ENCODE data around the gene PLCG1.

The PLCG1 gene

DNA sequence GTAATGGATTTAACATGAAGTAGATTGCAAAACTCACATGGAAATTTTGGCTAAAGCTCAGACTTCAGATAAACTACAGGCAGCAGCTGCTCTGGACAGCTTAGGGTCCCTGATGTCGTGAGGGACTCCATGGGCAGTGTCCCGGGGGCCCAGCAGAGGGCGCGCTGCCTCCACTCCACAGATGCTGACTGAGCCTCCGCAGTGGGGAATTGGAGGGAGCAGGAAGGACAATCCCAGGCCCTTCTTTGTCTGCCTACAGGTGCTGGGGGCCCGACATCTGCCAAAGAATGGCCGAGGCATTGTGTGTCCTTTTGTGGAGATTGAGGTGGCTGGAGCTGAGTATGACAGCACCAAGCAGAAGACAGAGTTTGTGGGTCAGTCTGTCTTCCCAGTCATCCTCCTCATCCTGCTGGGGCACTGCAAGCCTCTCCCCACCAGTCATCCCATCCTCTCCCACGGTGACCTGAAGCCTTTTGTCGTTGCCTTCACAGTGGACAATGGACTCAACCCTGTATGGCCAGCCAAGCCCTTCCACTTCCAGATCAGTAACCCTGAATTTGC lies 35.9 kb downstream of the PLCG1 start:
- Histone ChIP-seq H3K4me1 (ENCODE audit: control insufficient read depth, insufficient read depth, low read length) (peaks cover 2% of the 10 kb centered on the region), H3K4me3 (ENCODE audit: low read depth, low read length) (no peak overlapping the region), H3K36me3 (ENCODE audit: control insufficient read depth, insufficient read depth, low read length) (peaks cover 74% of the 10 kb centered on the region), H3K27me3 (ENCODE audit: control insufficient read depth, insufficient read depth, low read length) (no peaks in the 10 kb centered on the region), H3K9me3 (ENCODE audit: control insufficient read depth, insufficient read depth, low read length) (no peaks in the 10 kb centered on the region), H3K9ac (ENCODE audit: low read depth, low read length) (no peak overlapping the region)

DNA sequence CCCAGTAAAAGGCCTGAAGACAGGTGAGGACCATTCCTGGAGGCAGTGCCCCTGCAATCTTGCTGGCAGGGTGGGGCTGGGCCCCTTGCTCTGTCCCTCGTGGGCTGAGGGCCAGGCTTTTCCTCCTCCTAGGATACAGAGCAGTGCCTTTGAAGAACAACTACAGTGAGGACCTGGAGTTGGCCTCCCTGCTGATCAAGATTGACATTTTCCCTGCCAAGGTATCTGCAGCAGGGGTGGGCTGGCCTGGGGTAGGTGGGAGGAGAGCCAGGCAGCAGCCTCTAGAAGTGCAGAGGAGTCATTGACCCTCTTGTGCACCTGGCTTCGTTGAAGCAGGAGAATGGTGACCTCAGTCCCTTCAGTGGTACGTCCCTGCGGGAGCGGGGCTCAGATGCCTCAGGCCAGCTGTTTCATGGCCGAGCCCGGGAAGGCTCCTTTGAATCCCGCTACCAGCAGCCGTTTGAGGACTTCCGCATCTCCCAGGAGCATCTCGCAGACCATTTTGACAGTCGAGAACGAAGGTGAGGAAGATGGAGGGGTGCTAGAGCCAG lies 36.5 kb downstream of the PLCG1 start:
- H3K9me3 ChIP-seq (ENCODE audit: control insufficient read depth, insufficient read depth, low read length) = no peaks in the 10 kb centered on the region
- no peak overlapping the region for H3K4me3 ChIP-seq (ENCODE audit: low read depth, low read length)
- H3K4me1 ChIP-seq (ENCODE audit: control insufficient read depth, insufficient read depth, low read length) = peaks cover 2% of the 10 kb centered on the region
- no peaks in the 10 kb centered on the region for H3K27me3 ChIP-seq (ENCODE audit: control insufficient read depth, insufficient read depth, low read length)
- no peak overlapping the region for H3K9ac ChIP-seq (ENCODE audit: low read depth, low read length)
- H3K36me3 ChIP-seq (ENCODE audit: control insufficient read depth, insufficient read depth, low read length) = peaks cover 68% of the 10 kb centered on the region

DNA sequence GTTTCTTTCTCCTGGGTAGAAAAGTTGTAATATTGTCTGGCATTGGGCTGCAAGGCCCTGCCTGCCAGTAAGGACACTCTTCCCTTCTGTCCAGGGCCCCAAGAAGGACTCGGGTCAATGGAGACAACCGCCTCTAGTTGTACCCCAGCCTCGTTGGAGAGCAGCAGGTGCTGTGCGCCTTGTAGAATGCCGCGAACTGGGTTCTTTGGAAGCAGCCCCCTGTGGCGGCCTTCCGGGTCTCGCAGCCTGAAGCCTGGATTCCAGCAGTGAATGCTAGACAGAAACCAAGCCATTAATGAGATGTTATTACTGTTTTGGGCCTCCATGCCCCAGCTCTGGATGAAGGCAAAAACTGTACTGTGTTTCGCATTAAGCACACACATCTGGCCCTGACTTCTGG lies 37.0 kb downstream of the PLCG1 start:
- no peak overlapping the region for H3K4me3 ChIP-seq (ENCODE audit: low read depth, low read length)
- H3K9me3 ChIP-seq (ENCODE audit: control insufficient read depth, insufficient read depth, low read length) = no peaks in the 10 kb centered on the region
- no peak overlapping the region for H3K9ac ChIP-seq (ENCODE audit: low read depth, low read length)
- H3K36me3 ChIP-seq (ENCODE audit: control insufficient read depth, insufficient read depth, low read length) = peaks cover 63% of the 10 kb centered on the region
- no peaks in the 10 kb centered on the region for H3K27me3 ChIP-seq (ENCODE audit: control insufficient read depth, insufficient read depth, low read length)
- H3K4me1 ChIP-seq (ENCODE audit: control insufficient read depth, insufficient read depth, low read length) = peaks cover 2% of the 10 kb centered on the region

DNA sequence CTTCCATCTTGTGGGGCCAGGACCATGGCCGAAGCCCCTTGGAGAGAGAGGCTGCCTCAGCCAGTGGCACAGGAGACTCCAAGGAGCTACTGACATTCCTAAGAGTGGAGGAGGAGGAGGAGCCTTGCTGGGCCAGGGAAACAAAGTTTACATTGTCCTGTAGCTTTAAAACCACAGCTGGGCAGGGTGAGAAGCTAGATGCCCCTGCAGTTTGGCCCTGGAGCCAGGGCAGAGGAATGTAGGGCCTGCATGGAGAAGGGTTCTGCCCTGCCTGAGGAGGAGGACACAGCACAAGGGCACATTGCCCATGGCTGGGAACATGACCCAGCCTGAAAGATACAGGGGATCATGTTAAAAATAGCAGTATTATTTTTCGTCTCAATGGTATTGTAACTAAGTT lies 37.4 kb downstream of the PLCG1 start:
- Histone ChIP-seq H3K9me3 (ENCODE audit: control insufficient read depth, insufficient read depth, low read length) (no peaks in the 10 kb centered on the region), H3K9ac (ENCODE audit: low read depth, low read length) (no peak overlapping the region), H3K27me3 (ENCODE audit: control insufficient read depth, insufficient read depth, low read length) (no peaks in the 10 kb centered on the region), H3K4me3 (ENCODE audit: low read depth, low read length) (no peak overlapping the region), H3K36me3 (ENCODE audit: control insufficient read depth, insufficient read depth, low read length) (peaks cover 58% of the 10 kb centered on the region), H3K4me1 (ENCODE audit: control insufficient read depth, insufficient read depth, low read length) (peaks cover 2% of the 10 kb centered on the region)

DNA sequence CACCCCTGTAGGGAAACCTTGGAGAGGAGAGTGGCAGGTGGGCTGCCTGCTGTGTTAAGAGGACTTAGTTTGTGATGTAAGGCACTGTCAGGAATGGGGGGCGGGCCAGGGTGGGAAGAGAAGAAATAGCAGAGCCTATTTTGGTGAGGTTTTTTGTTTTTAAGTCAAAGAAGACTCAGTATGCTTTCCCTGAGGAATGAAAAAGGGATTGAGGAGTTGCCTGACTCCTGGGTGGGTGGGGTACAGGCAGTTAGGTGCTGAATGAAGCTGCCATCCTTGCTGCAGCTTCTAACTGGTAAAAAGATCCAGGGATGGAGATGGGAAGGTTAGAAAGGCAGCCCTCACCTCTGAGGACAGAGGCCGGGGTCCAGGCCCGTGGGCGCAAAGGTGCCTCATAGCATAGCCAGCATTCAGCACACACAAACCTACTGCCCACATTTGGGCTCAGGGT lies 37.9 kb downstream of the PLCG1 start:
- Histone ChIP-seq H3K9me3 (ENCODE audit: control insufficient read depth, insufficient read depth, low read length) (no peaks in the 10 kb centered on the region), H3K27me3 (ENCODE audit: control insufficient read depth, insufficient read depth, low read length) (no peaks in the 10 kb centered on the region), H3K36me3 (ENCODE audit: control insufficient read depth, insufficient read depth, low read length) (peaks cover 54% of the 10 kb centered on the region), H3K4me1 (ENCODE audit: control insufficient read depth, insufficient read depth, low read length) (peaks cover 2% of the 10 kb centered on the region), H3K9ac (ENCODE audit: low read depth, low read length) (no peak overlapping the region), H3K4me3 (ENCODE audit: low read depth, low read length) (no peak overlapping the region)

DNA sequence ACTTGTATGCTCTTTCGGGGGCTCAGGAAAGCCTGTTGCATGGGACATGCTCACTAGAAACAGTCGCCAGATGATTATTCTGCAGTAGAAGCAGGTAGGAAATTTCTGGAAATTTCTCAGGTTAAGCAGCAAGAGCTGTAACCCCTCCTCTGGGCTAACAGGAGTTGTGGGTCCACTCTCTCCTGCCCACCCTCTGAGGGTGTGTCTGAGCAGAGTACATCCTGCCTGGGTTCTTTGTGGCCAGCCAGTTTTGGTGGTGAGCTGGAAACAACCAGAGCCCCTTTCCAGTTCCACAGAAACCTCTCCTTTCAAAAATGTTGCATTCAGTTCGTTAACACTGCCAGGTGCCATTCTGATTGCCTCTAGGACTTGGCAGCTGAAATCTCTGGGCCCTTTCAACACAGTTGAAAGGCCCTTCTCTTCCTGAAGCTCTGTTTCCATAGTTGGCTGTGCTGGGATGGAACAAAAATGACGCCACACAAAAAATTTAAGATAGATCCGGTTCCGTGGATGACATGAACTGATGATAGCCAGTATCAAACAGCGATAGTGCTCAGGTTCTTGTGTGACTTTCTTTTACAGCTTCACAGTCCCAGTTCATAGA lies 38.5 kb downstream of the PLCG1 start:
- Histone ChIP-seq H3K27me3 (ENCODE audit: control insufficient read depth, insufficient read depth, low read length) (no peaks in the 10 kb centered on the region), H3K4me3 (ENCODE audit: low read depth, low read length) (no peak overlapping the region), H3K4me1 (ENCODE audit: control insufficient read depth, insufficient read depth, low read length) (peaks cover 2% of the 10 kb centered on the region), H3K9ac (ENCODE audit: low read depth, low read length) (no peak overlapping the region), H3K9me3 (ENCODE audit: control insufficient read depth, insufficient read depth, low read length) (no peaks in the 10 kb centered on the region), H3K36me3 (ENCODE audit: control insufficient read depth, insufficient read depth, low read length) (peaks cover 48% of the 10 kb centered on the region)

DNA sequence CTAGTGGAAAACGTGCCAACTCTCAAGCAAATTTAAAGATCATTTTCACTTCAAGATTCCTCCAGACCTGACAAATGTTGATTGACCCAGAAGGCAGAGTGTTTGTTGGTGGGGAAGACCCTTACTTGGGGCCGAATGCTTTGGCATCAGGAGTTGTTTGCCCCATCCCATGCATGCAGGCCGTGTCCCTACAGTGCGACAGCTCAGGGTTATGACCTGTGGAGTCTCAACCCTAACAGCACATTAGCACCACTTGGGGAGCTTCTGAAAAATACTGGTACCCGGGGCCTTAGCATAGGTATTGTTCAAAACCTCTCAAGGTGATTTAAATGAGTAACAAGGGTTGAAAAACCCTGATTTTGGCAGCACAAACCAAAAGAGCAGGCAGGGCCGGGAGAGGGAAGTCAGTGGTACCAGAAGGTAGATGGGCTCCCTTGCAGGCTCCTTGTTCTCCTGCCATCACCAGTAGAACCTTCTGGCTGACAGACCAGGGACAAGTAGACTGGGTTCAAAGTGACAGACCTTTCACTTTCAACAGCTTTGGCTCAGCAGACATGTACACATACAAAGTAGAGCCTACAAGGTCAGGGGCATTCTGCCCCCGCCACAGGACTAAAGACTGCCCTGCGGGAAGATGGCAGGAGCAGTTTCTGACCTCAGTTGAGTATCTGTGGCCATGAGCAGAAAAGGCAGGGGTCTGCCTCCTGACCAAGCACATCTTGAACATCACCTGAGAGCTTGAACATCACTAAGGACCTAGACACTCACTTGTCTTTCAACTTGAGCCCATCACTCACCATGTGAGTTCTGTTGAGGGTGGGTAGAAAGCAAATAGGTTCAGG lies 39.6 kb downstream of the PLCG1 start:
- H3K27me3 ChIP-seq (ENCODE audit: control insufficient read depth, insufficient read depth, low read length) = no peaks in the 10 kb centered on the region
- no peak overlapping the region for H3K4me3 ChIP-seq (ENCODE audit: low read depth, low read length)
- H3K9me3 ChIP-seq (ENCODE audit: control insufficient read depth, insufficient read depth, low read length) = no peaks in the 10 kb centered on the region
- H3K9ac ChIP-seq (ENCODE audit: low read depth, low read length) = no peak overlapping the region
- peaks cover 2% of the 10 kb centered on the region for H3K4me1 ChIP-seq (ENCODE audit: control insufficient read depth, insufficient read depth, low read length)
- H3K36me3 ChIP-seq (ENCODE audit: control insufficient read depth, insufficient read depth, low read length) = peaks cover 42% of the 10 kb centered on the region

DNA sequence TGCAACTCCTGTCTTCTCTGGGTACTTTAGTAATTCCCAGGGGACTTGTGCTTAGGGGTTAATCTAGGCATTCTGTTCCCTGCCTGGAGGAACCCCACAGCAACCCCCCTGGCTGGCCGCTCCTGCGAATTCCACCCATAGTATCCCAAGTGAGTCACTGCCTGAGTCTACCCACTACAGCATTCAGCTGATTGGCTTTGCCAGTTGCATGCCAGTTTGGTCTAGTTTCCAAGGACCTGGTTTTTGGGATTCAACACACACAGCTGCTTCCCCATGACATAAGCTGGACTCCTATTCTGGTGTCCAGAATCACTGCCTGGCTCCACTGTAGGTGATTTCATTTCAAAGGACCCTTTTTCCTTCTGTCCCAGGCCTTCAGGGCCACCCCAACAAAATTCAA lies 40.3 kb downstream of the PLCG1 start:
- H3K9me3 ChIP-seq (ENCODE audit: control insufficient read depth, insufficient read depth, low read length) = no peaks in the 10 kb centered on the region
- peaks cover 2% of the 10 kb centered on the region for H3K4me1 ChIP-seq (ENCODE audit: control insufficient read depth, insufficient read depth, low read length)
- H3K4me3 ChIP-seq (ENCODE audit: low read depth, low read length) = no peak overlapping the region
- H3K36me3 ChIP-seq (ENCODE audit: control insufficient read depth, insufficient read depth, low read length) = peaks cover 36% of the 10 kb centered on the region
- H3K9ac ChIP-seq (ENCODE audit: low read depth, low read length) = no peak overlapping the region
- no peaks in the 10 kb centered on the region for H3K27me3 ChIP-seq (ENCODE audit: control insufficient read depth, insufficient read depth, low read length)

DNA sequence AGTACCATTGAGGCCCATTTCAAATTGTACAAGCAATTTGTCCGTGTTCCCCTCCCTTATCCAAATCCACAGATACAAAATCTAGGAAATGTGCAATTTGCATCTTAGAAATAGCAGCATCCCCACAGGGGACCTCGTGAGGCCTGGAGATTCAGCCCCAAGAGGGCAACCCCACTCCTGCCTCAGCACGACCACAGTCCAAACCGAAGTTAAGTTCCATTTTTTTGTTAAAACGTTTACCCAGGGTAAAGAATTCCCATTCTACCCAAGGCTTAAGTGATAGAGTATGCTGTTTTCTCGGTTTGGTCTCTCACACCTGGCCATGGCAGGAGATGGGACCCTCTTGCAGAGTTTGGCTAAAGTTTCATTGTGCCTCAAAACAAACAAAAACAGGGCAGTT lies 41.2 kb downstream of the PLCG1 start:
- Histone ChIP-seq H3K36me3 (ENCODE audit: control insufficient read depth, insufficient read depth, low read length) (peaks cover 27% of the 10 kb centered on the region), H3K4me3 (ENCODE audit: low read depth, low read length) (no peak overlapping the region), H3K4me1 (ENCODE audit: control insufficient read depth, insufficient read depth, low read length) (peaks cover 2% of the 10 kb centered on the region), H3K9me3 (ENCODE audit: control insufficient read depth, insufficient read depth, low read length) (no peaks in the 10 kb centered on the region), H3K9ac (ENCODE audit: low read depth, low read length) (no peak overlapping the region), H3K27me3 (ENCODE audit: control insufficient read depth, insufficient read depth, low read length) (no peaks in the 10 kb centered on the region)

DNA sequence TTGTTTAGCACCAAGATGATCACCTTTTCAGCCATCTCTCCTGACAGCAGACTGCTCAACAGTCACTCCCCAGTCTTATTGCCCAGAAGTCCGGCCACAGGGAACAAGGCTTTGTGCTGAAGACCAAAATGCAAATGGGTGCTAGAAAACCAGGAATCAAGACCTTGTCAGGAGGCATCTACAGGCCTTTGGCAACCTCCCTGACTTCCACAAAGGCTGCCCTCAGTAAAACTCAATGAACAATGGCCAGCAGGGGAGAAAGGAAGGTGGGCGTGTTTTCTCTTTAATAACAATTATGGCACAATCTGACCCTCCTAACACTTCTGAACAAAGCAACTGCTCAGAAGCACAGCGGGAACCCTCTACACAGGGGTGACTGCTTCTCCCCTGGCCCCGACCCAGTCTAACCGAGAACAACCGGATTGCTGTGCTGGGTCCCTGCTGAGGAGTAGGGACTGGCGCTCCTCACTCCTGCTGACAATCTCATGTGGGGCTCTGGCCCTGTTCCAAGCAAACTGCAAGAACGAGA lies 41.6 kb downstream of the PLCG1 start:
- H3K4me3 ChIP-seq (ENCODE audit: low read depth, low read length) = no peak overlapping the region
- peaks cover 2% of the 10 kb centered on the region for H3K4me1 ChIP-seq (ENCODE audit: control insufficient read depth, insufficient read depth, low read length)
- H3K9ac ChIP-seq (ENCODE audit: low read depth, low read length) = no peak overlapping the region
- no peaks in the 10 kb centered on the region for H3K9me3 ChIP-seq (ENCODE audit: control insufficient read depth, insufficient read depth, low read length)
- H3K36me3 ChIP-seq (ENCODE audit: control insufficient read depth, insufficient read depth, low read length) = peaks cover 23% of the 10 kb centered on the region
- H3K27me3 ChIP-seq (ENCODE audit: control insufficient read depth, insufficient read depth, low read length) = no peaks in the 10 kb centered on the region

DNA sequence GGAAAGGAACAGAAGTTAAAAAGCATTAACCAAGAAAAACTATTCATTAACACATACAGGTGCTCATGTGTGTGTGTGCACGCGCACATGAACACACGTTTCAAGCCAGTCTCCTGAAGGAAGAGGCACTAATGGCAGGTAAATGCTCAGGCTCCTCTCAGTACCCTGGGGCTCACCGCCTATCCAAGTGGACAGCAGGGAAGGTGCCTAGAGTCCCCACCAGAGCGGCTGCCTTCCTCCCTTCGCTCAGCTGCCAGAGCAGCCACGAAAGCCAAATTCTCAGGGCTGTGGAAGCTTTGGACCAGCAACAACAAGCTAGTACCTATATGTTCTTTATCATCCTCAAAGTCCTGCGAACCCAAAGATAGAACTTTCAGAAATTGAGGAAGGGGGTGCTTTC lies 42.6 kb downstream of the PLCG1 start:
- Histone ChIP-seq H3K27me3 (ENCODE audit: control insufficient read depth, insufficient read depth, low read length) (no peaks in the 10 kb centered on the region), H3K4me3 (ENCODE audit: low read depth, low read length) (no peak overlapping the region), H3K36me3 (ENCODE audit: control insufficient read depth, insufficient read depth, low read length) (peaks cover 13% of the 10 kb centered on the region)

More for the DNA sequence above, 42.6 kb downstream of the PLCG1 start:
- no peaks in the 10 kb centered on the region for H3K9me3 ChIP-seq (ENCODE audit: control insufficient read depth, insufficient read depth, low read length)
- peaks cover 2% of the 10 kb centered on the region for H3K4me1 ChIP-seq (ENCODE audit: control insufficient read depth, insufficient read depth, low read length)
- no peak overlapping the region for H3K9ac ChIP-seq (ENCODE audit: low read depth, low read length)
